Measurements from ENCODE around the gene MIER1.

GRCh38 chr1:66998972-66999371 lies 74.2 kb downstream of the MIER1 start:
- no peak for TF ChIP-seq CHD7 (IDR thresholded peaks at IDR 0.05; ENCODE audit: low read depth, low read length)
- no peak for TF ChIP-seq CBX2 (IDR thresholded peaks at IDR 0.05; ENCODE audit: insufficient read depth, low read length, poor library complexity, severe bottlenecking)
- TF ChIP-seq EHMT2 (IDR thresholded peaks at IDR 0.05) = no peak
- TF ChIP-seq, protein P1, sequence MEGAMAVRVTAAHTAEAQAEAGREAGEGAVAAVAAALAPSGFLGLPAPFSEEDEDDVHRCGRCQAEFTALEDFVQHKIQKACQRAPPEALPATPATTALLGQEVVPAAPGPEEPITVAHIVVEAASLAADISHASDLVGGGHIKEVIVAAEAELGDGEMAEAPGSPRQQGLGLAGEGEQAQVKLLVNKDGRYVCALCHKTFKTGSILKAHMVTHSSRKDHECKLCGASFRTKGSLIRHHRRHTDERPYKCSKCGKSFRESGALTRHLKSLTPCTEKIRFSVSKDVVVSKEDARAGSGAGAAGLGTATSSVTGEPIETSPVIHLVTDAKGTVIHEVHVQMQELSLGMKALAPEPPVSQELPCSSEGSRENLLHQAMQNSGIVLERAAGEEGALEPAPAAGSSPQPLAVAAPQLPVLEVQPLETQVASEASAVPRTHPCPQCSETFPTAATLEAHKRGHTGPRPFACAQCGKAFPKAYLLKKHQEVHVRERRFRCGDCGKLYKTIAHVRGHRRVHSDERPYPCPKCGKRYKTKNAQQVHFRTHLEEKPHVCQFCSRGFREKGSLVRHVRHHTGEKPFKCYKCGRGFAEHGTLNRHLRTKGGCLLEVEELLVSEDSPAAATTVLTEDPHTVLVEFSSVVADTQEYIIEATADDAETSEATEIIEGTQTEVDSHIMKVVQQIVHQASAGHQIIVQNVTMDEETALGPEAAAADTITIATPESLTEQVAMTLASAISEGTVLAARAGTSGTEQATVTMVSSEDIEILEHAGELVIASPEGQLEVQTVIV (CRISPR knock-in tag; IDR thresholded peaks at IDR 0.05; ENCODE audit: borderline replicate concordance) = no peak
- no peak for TF ChIP-seq ZFX (CRISPR knock-in tag; IDR thresholded peaks at IDR 0.05)
- TF ChIP-seq GTF2A2 (tag; IDR thresholded peaks at IDR 0.05) = no peak
- TF ChIP-seq NR0B1 (IDR thresholded peaks at IDR 0.05; ENCODE audit: partially characterized antibody) = no peak
- TF ChIP-seq KLF1 (tag; IDR thresholded peaks at IDR 0.05) = no peak
- no peak for TF ChIP-seq MYC (IDR thresholded peaks at IDR 0.05; ENCODE audit: low read depth, low read length)
- TF ChIP-seq MYC (CRISPR knock-in tag; IDR thresholded peaks at IDR 0.05; ENCODE audit: borderline replicate concordance, low read depth) = no peak
- TF ChIP-seq TEAD1 (CRISPR knock-in tag; IDR thresholded peaks at IDR 0.05) = no peak
- TF ChIP-seq, protein P2, sequence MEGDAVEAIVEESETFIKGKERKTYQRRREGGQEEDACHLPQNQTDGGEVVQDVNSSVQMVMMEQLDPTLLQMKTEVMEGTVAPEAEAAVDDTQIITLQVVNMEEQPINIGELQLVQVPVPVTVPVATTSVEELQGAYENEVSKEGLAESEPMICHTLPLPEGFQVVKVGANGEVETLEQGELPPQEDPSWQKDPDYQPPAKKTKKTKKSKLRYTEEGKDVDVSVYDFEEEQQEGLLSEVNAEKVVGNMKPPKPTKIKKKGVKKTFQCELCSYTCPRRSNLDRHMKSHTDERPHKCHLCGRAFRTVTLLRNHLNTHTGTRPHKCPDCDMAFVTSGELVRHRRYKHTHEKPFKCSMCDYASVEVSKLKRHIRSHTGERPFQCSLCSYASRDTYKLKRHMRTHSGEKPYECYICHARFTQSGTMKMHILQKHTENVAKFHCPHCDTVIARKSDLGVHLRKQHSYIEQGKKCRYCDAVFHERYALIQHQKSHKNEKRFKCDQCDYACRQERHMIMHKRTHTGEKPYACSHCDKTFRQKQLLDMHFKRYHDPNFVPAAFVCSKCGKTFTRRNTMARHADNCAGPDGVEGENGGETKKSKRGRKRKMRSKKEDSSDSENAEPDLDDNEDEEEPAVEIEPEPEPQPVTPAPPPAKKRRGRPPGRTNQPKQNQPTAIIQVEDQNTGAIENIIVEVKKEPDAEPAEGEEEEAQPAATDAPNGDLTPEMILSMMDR (IDR thresholded peaks at IDR 0.05 in 2 of 3, conservative IDR thresholded peaks at IDR 0.05 in 1 of 3; ENCODE audit: insufficient read depth in 2 of 3, low read depth in 1 of 3, low read length in 3 of 3) = no peak
- TF ChIP-seq, protein P3, sequence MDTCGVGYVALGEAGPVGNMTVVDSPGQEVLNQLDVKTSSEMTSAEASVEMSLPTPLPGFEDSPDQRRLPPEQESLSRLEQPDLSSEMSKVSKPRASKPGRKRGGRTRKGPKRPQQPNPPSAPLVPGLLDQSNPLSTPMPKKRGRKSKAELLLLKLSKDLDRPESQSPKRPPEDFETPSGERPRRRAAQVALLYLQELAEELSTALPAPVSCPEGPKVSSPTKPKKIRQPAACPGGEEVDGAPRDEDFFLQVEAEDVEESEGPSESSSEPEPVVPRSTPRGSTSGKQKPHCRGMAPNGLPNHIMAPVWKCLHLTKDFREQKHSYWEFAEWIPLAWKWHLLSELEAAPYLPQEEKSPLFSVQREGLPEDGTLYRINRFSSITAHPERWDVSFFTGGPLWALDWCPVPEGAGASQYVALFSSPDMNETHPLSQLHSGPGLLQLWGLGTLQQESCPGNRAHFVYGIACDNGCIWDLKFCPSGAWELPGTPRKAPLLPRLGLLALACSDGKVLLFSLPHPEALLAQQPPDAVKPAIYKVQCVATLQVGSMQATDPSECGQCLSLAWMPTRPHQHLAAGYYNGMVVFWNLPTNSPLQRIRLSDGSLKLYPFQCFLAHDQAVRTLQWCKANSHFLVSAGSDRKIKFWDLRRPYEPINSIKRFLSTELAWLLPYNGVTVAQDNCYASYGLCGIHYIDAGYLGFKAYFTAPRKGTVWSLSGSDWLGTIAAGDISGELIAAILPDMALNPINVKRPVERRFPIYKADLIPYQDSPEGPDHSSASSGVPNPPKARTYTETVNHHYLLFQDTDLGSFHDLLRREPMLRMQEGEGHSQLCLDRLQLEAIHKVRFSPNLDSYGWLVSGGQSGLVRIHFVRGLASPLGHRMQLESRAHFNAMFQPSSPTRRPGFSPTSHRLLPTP (IDR thresholded peaks at IDR 0.05; ENCODE audit: borderline replicate concordance, extremely low read depth, insufficient read length) = no peak

Measured in K562 (cell line).